ENCODE results near the gene AIMP2.
"Not testable (repeated sequence)": the region's sequence is repeated elsewhere in the genome, so short reads cannot be mapped to it uniquely, and the experiment has no call there.

- TF ChIP-seq, protein P1, sequence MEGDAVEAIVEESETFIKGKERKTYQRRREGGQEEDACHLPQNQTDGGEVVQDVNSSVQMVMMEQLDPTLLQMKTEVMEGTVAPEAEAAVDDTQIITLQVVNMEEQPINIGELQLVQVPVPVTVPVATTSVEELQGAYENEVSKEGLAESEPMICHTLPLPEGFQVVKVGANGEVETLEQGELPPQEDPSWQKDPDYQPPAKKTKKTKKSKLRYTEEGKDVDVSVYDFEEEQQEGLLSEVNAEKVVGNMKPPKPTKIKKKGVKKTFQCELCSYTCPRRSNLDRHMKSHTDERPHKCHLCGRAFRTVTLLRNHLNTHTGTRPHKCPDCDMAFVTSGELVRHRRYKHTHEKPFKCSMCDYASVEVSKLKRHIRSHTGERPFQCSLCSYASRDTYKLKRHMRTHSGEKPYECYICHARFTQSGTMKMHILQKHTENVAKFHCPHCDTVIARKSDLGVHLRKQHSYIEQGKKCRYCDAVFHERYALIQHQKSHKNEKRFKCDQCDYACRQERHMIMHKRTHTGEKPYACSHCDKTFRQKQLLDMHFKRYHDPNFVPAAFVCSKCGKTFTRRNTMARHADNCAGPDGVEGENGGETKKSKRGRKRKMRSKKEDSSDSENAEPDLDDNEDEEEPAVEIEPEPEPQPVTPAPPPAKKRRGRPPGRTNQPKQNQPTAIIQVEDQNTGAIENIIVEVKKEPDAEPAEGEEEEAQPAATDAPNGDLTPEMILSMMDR (IDR thresholded peaks at IDR 0.05; ENCODE audit: low read length): not testable (repeated sequence)
- TF ChIP-seq EZH2 (IDR thresholded peaks at IDR 0.05; ENCODE audit: borderline replicate concordance, low read length): not testable (repeated sequence)
These were observed 45.3 kb upstream of the AIMP2 start for GRCh38 chr7:5963810-5964209.

All from OCI-LY1 (cell line).